Transverse colon (tissue), 4 donors: ENCODE measurements around the gene MCC.

Source experiments
- CTCF ChIP-seq, 5 experiments: fragments of 200-600 bp in 3 of 5; fragments of 450-650 bp in 2 of 5; sonication (generic) in 3 of 5; IDR thresholded peaks; 1 replicate in 2 of 5; 2 replicates in 3 of 5; pipeline ENCODE4 v1.5.1; 2016 to 2017; ENCODE audit warnings: antibody characterized with exemption in 5 of 5, inconsistent platforms in 3 of 5, mild to moderate bottlenecking in 2 of 5, moderate library complexity in 1 of 5
- POLR2A ChIP-seq: fragments of 450-650 bp; IDR thresholded peaks from one replicate; pipeline ENCODE4 v1.6.1; 2016; ENCODE audit warnings: antibody characterized with exemption, mild to moderate bottlenecking, moderate library complexity
- POLR2AphosphoS5 ChIP-seq, 3 donors: sonication (generic); formaldehyde crosslinking; IDR thresholded peaks; one replicate each; pipeline ENCODE4 v1.6.1; 2016; ENCODE audit warnings: antibody characterized with exemption in 3 of 3

- TF ChIP-seq POLR2A (no peak), CTCF (IDR thresholded peaks at IDR 0.05) (no peak), POLR2AphosphoS5 (IDR thresholded peaks at IDR 0.05) (no peak)
These were observed 120.7 kb downstream of the MCC start for GRCh38 chr5:113367586-113367985.
